Activated naive CD8-positive, alpha-beta T cell treated with anti-CD3 and anti-CD28 coated beads, Interleukin-2, amount 10 ng/mL, durations not matched to agents 7 days and 5 days (primary cell): ENCODE data around the gene MTCL3.

Source experiments
- ATAC-seq: fragments of 150-1000 bp; cut with Tn5 transposase; one replicate; pipeline ENCODE4 v1.10.0; 2021; ENCODE audit warnings: low read depth, moderate library complexity
- POLR2A ChIA-PET: fragments of 350-600 bp; sonication (Branson Sonifier 250); formaldehyde crosslinking; loops from one replicate; lab custom pipeline; 2021; ENCODE audit warnings: antibody characterized with exemption; lab: Charles Lee
- DNase-seq: peaks from one replicate; pipeline ENCODE4 v3.0.0; 2021
- H3K27ac Mint-ChIP-seq: one replicate; pipeline ENCODE4 v1.8.0; 2022; ENCODE audit warnings: mild to moderate bottlenecking, mixed read lengths
- H3K27me3 Mint-ChIP-seq: one replicate; pipeline ENCODE4 v1.8.0; 2022; ENCODE audit warnings: mild to moderate bottlenecking, moderate library complexity, mixed read lengths
- H3K36me3 Mint-ChIP-seq: one replicate; pipeline ENCODE4 v1.8.0; 2021; ENCODE audit warnings: mild to moderate bottlenecking, mixed read lengths
- H3K4me1 Mint-ChIP-seq: one replicate; pipeline ENCODE4 v1.8.0; 2021; ENCODE audit warnings: mixed read lengths
- H3K4me3 Mint-ChIP-seq: one replicate; pipeline ENCODE4 v1.8.0; 2022; ENCODE audit warnings: mild to moderate bottlenecking, moderate library complexity, mixed read lengths
- H3K9me3 Mint-ChIP-seq: one replicate; pipeline ENCODE4 v1.8.0; 2021; ENCODE audit warnings: mixed read lengths

MTCL3 gene

DNA sequence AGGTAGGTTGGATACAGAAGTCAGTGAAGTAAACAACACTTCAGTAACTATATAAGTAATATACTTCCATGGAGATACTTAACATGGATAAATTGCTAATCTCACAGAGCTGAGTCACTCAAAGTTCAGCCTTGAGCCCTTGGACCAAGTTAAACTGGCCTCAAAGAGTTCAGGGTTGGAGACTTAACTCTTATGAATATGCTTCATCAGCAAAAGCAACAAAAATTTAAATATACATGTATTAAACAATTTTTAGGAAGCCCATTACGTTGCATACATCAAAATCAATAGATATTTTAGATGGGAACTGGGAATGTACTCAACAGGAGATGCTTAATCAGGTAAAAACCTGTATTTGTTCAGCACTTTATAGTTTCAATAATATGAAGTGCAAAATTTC is 12.2 kb downstream of the MTCL3 start:
- H3K27me3 Mint-ChIP-seq = no peaks in the 10 kb centered on the region
- ATAC-seq = no peak
- DNase-seq = no peak
- no peak overlapping the region for H3K4me3 Mint-ChIP-seq
- H3K4me1 Mint-ChIP-seq = peaks cover 2% of the 10 kb centered on the region
- POLR2A ChIA-PET = no interaction called here
- peaks cover 19% of the 10 kb centered on the region for H3K36me3 Mint-ChIP-seq
- H3K27ac Mint-ChIP-seq = no peak overlapping the region
- no peaks in the 10 kb centered on the region for H3K9me3 Mint-ChIP-seq

- Mint-ChIP-seq H3K27me3 (peaks cover 3% of the 10 kb centered on the region), H3K27ac (no peak overlapping the region), H3K4me1 (peaks cover 2% of the 10 kb centered on the region), H3K4me3 (no peak overlapping the region), H3K36me3 (peaks cover 5% of the 10 kb centered on the region), H3K9me3 (no peaks in the 10 kb centered on the region)
- POLR2A ChIA-PET = no interaction called here
- DNase-seq (no peak), ATAC-seq (no peak)
Observed at GRCh38 chr6:127503022-127503421, 16.1 kb downstream of the MTCL3 start.

GRCh38 chr6:127497410-127497809 is 21.7 kb downstream of the MTCL3 start:
- POLR2A ChIA-PET = interaction anchor here (1.0 kb wide), 1 partner anchor 16 kb away, joined by 3 read pairs; no protein-coding TSS in a partner anchor
- H3K27me3 Mint-ChIP-seq = peaks cover 6% of the 10 kb centered on the region

DNA sequence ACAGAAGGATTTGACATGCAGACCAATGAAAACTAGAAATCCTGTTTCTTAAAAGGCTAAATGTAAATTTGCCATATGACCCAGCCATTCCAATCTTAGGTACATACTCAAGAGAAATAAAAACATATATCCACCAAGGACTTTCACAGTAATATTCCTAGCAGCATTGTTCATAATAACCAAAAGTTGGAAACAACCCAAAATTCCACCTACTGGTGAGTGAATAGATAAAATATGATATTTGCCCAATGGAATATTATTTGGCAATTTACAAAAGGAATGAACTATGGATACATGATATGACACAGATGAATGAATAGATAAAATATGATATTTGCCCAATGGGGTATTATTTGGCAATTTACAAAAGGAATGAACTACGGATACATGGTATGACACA is 22.7 kb downstream of the MTCL3 start:
- no peak for ATAC-seq
- H3K27ac Mint-ChIP-seq = no peak overlapping the region
- H3K9me3 Mint-ChIP-seq = peaks cover 2% of the 10 kb centered on the region
- H3K36me3 Mint-ChIP-seq = peaks cover 8% of the 10 kb centered on the region
- POLR2A ChIA-PET = no interaction called here
- H3K4me1 Mint-ChIP-seq = peaks cover 12% of the 10 kb centered on the region
- no peak for DNase-seq
- H3K4me3 Mint-ChIP-seq = no peak overlapping the region
- peaks cover 6% of the 10 kb centered on the region for H3K27me3 Mint-ChIP-seq

More at GRCh38 chr6:127497410-127497809, 21.7 kb downstream of the MTCL3 start:
- peaks cover 3% of the 10 kb centered on the region for H3K36me3 Mint-ChIP-seq
- DNase-seq (no peak), ATAC-seq (no peak)
- H3K9me3 Mint-ChIP-seq = no peaks in the 10 kb centered on the region
- no peak overlapping the region for H3K27ac Mint-ChIP-seq
- no peak overlapping the region for H3K4me3 Mint-ChIP-seq
- H3K4me1 Mint-ChIP-seq = peaks cover 12% of the 10 kb centered on the region

GRCh38 chr6:127494240-127494767 is 24.8 kb downstream of the MTCL3 start:
- Mint-ChIP-seq H3K27ac (no peak overlapping the region), H3K36me3 (peaks cover 19% of the 10 kb centered on the region), H3K27me3 (peaks cover 6% of the 10 kb centered on the region), H3K4me3 (peak overlapping the region; percentile 24), H3K4me1 (peaks cover 19% of the 10 kb centered on the region), H3K9me3 (peaks cover 5% of the 10 kb centered on the region)
- DNase-seq (no peak), ATAC-seq (peak; percentile 47)
- POLR2A ChIA-PET = interaction anchor here (0.8 to 1.4 kb wide), 2 partner anchors 10 to 22 kb away, joined by 3 to 7 read pairs; no protein-coding TSS in a partner anchor

DNA sequence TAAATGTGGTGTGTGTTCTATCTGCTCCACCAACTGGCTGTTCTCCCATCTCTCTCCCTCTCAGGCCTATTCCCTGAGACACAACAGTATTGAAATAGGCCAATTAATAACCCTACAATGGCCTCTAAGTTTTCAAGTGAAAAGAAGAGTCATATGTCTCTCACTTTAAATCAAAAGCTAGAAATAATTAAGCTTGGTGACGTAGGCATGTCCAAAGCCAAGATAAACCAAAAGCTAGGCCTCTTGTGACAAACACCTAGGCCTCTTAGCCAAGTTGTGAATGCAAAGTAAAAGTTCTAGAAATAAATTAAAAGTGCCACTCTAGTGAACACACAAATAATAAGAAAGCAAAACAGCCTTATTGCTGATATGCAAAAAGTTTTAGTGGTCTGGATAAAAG is 29.9 kb downstream of the MTCL3 start:
- POLR2A ChIA-PET = no interaction called here
- Mint-ChIP-seq H3K27me3 (no peaks in the 10 kb centered on the region), H3K4me3 (peak overlapping the region; percentile 18), H3K36me3 (peaks cover 50% of the 10 kb centered on the region), H3K27ac (peak overlapping the region; percentile 33), H3K4me1 (peaks cover 39% of the 10 kb centered on the region), H3K9me3 (peaks cover 7% of the 10 kb centered on the region)
- DNase-seq (no peak), ATAC-seq (no peak)

- ATAC-seq = no peak
Observed at GRCh38 chr6:127486934-127487333, 32.2 kb downstream of the MTCL3 start.

GRCh38 chr6:127484212-127484863 is 34.8 kb downstream of the MTCL3 start:
- Mint-ChIP-seq H3K9me3 (peaks cover 3% of the 10 kb centered on the region), H3K4me3 (peak overlapping the region; percentile 54), H3K27ac (peak overlapping the region; percentile 88), H3K36me3 (peaks cover 49% of the 10 kb centered on the region), H3K4me1 (peaks cover 37% of the 10 kb centered on the region), H3K27me3 (no peaks in the 10 kb centered on the region)
- POLR2A ChIA-PET = interaction anchor here (1.0 to 2.9 kb wide), 4 partner anchors 10 to 218 kb away, joined by 3 to 19 read pairs (median 3); partner anchors contain the start of gene RNF146
- DNase-seq (no peak), ATAC-seq (peak; percentile 97)

More at GRCh38 chr6:127486934-127487333, 32.2 kb downstream of the MTCL3 start:
- peaks cover 44% of the 10 kb centered on the region for H3K4me1 Mint-ChIP-seq
- no peak for DNase-seq
- H3K9me3 Mint-ChIP-seq = peaks cover 8% of the 10 kb centered on the region
- POLR2A ChIA-PET = no interaction called here
- H3K27me3 Mint-ChIP-seq = no peaks in the 10 kb centered on the region
- peaks cover 52% of the 10 kb centered on the region for H3K36me3 Mint-ChIP-seq
- H3K4me3 Mint-ChIP-seq = no peak overlapping the region
- no peak overlapping the region for H3K27ac Mint-ChIP-seq

- Mint-ChIP-seq H3K27ac (peak overlapping the region; percentile 88), H3K4me1 (peaks cover 33% of the 10 kb centered on the region), H3K4me3 (peak overlapping the region; percentile 54), H3K9me3 (peaks cover 3% of the 10 kb centered on the region), H3K36me3 (peaks cover 49% of the 10 kb centered on the region), H3K27me3 (no peaks in the 10 kb centered on the region)
- DNase-seq (no peak), ATAC-seq (no peak)
- POLR2A ChIA-PET = interaction anchor here (1.0 to 2.9 kb wide), 3 partner anchors 10 to 217 kb away, joined by 3 to 19 read pairs (median 3); partner anchors contain the start of gene RNF146
Observed at GRCh38 chr6:127483399-127484055, 35.6 kb downstream of the MTCL3 start.

- POLR2A ChIA-PET = interaction anchor here (2.9 kb wide), 1 partner anchor 34 kb away, joined by 19 read pairs; no protein-coding TSS in a partner anchor
- Mint-ChIP-seq H3K27ac (no peak overlapping the region), H3K9me3 (peaks cover 3% of the 10 kb centered on the region), H3K4me1 (peaks cover 27% of the 10 kb centered on the region), H3K27me3 (no peaks in the 10 kb centered on the region), H3K4me3 (no peak overlapping the region), H3K36me3 (peaks cover 48% of the 10 kb centered on the region)
- ATAC-seq = no peak
- no peak for DNase-seq
Observed at GRCh38 chr6:127482325-127482724, 36.8 kb downstream of the MTCL3 start.

GRCh38 chr6:127481628-127482027 is 37.5 kb downstream of the MTCL3 start:
- H3K36me3 Mint-ChIP-seq = peaks cover 46% of the 10 kb centered on the region
- no peak for DNase-seq
- no peaks in the 10 kb centered on the region for H3K27me3 Mint-ChIP-seq
- H3K9me3 Mint-ChIP-seq = peaks cover 3% of the 10 kb centered on the region
- no peak overlapping the region for H3K4me3 Mint-ChIP-seq
- ATAC-seq = no peak
- no peak overlapping the region for H3K27ac Mint-ChIP-seq
- POLR2A ChIA-PET = no interaction called here
- H3K4me1 Mint-ChIP-seq = peaks cover 25% of the 10 kb centered on the region

DNA sequence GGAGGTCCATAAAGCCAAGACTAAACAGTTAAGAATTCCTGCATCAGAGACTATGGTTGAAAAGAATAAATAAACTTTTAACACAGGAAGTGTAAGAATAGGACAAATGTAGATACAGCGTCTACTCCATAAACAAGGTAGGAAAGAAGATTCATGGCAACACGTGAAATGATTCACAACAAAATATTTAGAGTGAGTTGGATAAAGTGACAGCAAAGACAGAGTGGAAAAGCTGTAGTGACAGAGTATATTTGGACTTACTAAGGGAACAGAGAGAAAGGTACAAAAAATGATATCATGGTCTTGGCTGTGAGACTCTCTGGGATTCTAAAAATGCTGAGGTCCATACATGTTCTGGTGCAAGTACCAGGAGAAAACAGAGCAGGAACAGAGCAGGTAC is 38.0 kb downstream of the MTCL3 start:
- Mint-ChIP-seq H3K4me1 (peaks cover 25% of the 10 kb centered on the region), H3K27me3 (no peaks in the 10 kb centered on the region), H3K9me3 (peaks cover 4% of the 10 kb centered on the region), H3K4me3 (no peak overlapping the region), H3K27ac (no peak overlapping the region), H3K36me3 (peaks cover 48% of the 10 kb centered on the region)
- no peak for DNase-seq
- ATAC-seq = no peak
- POLR2A ChIA-PET = interaction anchor here (1.2 kb wide), 1 partner anchor 35 kb away, joined by 3 read pairs; no protein-coding TSS in a partner anchor

DNA sequence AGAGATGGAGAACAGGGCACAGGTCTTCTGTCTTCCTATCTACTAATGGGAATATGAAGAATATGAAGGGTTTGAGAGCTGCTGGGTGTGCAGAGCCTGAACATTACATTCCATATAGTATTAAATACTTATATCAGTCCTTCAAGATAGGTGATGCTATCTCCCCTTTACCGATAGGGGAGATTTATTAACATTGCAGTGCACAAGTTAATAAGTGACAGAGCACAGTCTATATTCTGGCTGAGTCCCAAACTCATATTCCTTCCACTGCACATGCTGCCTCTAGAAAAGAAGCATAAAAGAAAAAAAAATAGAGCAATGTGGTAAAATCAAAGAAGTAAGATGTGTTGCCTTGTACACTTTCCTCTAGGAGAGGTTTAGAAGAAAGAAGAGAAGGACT is 41.5 kb downstream of the MTCL3 start:
- Mint-ChIP-seq H3K9me3 (peaks cover 1% of the 10 kb centered on the region), H3K27ac (no peak overlapping the region), H3K27me3 (no peaks in the 10 kb centered on the region), H3K4me1 (peaks cover 3% of the 10 kb centered on the region), H3K4me3 (no peak overlapping the region), H3K36me3 (peaks cover 40% of the 10 kb centered on the region)
- DNase-seq (no peak), ATAC-seq (no peak)
- POLR2A ChIA-PET = no interaction called here
